ENCODE data around the gene GFY.

Gene GFY

GRCh38 chr19:49428547-49429451 lies 3.6 kb downstream of the GFY start:
- DNase-seq (ENCODE audit: low spot score), result no peak

GRCh38 chr19:49430172-49430677 lies 5.0 kb downstream of the GFY start:
- DNase-seq (ENCODE audit: low spot score), result no peak

GRCh38 chr19:49430678-49431329 lies 5.6 kb downstream of the GFY start:
- DNase-seq (ENCODE audit: low spot score), result peak; percentile 28

GRCh38 chr19:49431330-49431749 lies 6.2 kb downstream of the GFY start:
- DNase-seq (ENCODE audit: low spot score), result no peak

- DNase-seq (ENCODE audit: low spot score), result no peak
Observed at GRCh38 chr19:49432141-49433073, 7.2 kb downstream of the GFY start.

GRCh38 chr19:49433240-49433901 lies 8.2 kb downstream of the GFY start:
- no peak for DNase-seq (ENCODE audit: low spot score)

- no peak for DNase-seq (ENCODE audit: low spot score)
Observed at GRCh38 chr19:49434907-49435583, 9.9 kb downstream of the GFY start.

GRCh38 chr19:49435670-49436069 lies 10.5 kb downstream of the GFY start:
- no peak for DNase-seq (ENCODE audit: low spot score)

- no peak for DNase-seq (ENCODE audit: low spot score)
Observed at GRCh38 chr19:49436381-49437017, 11.3 kb downstream of the GFY start.

- DNase-seq (ENCODE audit: low spot score), result no peak
Observed at GRCh38 chr19:49437231-49437630, 12.0 kb downstream of the GFY start.

- DNase-seq (ENCODE audit: low spot score), result no peak
Observed at GRCh38 chr19:49438261-49438660, 13.1 kb downstream of the GFY start.

GRCh38 chr19:49439836-49440235 lies 14.6 kb downstream of the GFY start:
- DNase-seq (ENCODE audit: low spot score), result no peak

GRCh38 chr19:49440439-49441209 lies 15.4 kb downstream of the GFY start:
- DNase-seq (ENCODE audit: low spot score), result no peak

GRCh38 chr19:49441210-49441959 lies 16.2 kb downstream of the GFY start, which contains the start of gene SLC17A7:
Gene SLC17A7, minus strand, starts transcription at chr19:49441527. Its CDS starts 148 bp downstream, at chr19:49441379.
- DNase-seq (ENCODE audit: low spot score), result peak; percentile 25

- DNase-seq (ENCODE audit: low spot score), result no peak
Observed at GRCh38 chr19:49441960-49442350, 16.8 kb downstream of the GFY start.

- no peak for DNase-seq (ENCODE audit: low spot score)
Observed at GRCh38 chr19:49442354-49442753, 17.2 kb downstream of the GFY start.

- DNase-seq (ENCODE audit: low spot score), result peak; percentile 41
Observed at GRCh38 chr19:49442771-49443365, 17.7 kb downstream of the GFY start.

- DNase-seq (ENCODE audit: low spot score), result peak; percentile 92
Observed at GRCh38 chr19:49443366-49444099, 18.3 kb downstream of the GFY start.

All from CD4-positive, alpha-beta T cell treated with Interleukin-15 for 4 hours (primary cell).